WTC11 (cell line): ENCODE data around the gene SENP8. TPM values are rescaled to one million over a fixed set of nuclear protein-coding genes. Genes with fewer than 3 reads are reported as not detected.

Experiments used
- ATAC-seq: fragments of 200-7000 bp; cut with Tn5 transposase; 2 replicates; pipeline ENCODE4 v1.10.0; 2021; ENCODE audit warnings: mild to moderate bottlenecking, moderate library complexity
- CTCF ChIA-PET: fragments of 300-600 bp; sonication (Branson Sonifier 250); formaldehyde crosslinking; loops from one replicate; lab custom pipeline; 2021; ENCODE audit warnings: antibody characterized with exemption; lab: Charles Lee
- POLR2A ChIA-PET: fragments of 350-600 bp; sonication (Branson Sonifier 250); formaldehyde crosslinking; loops from one replicate; lab custom pipeline; 2021; ENCODE audit warnings: antibody characterized with exemption; lab: Charles Lee
- DNase-seq: peaks from one replicate; pipeline ENCODE4 v3.0.0; 2021; ENCODE audit warnings: low spot score
- H3K27ac Mint-ChIP-seq: 2 replicates; pipeline ENCODE4 v1.8.0; 2021; ENCODE audit warnings: mixed read lengths
- H3K27me3 Mint-ChIP-seq: 2 replicates; pipeline ENCODE4 v1.8.0; 2021; ENCODE audit warnings: low read depth, mild to moderate bottlenecking, moderate library complexity, mixed read lengths
- H3K36me3 Mint-ChIP-seq: 2 replicates; pipeline ENCODE4 v1.8.0; 2021; ENCODE audit warnings: mixed read lengths
- H3K4me1 Mint-ChIP-seq: 2 replicates; pipeline ENCODE4 v1.8.0; 2022; ENCODE audit warnings: mixed read lengths
- H3K4me3 Mint-ChIP-seq: 2 replicates; pipeline ENCODE4 v1.8.0; 2021; ENCODE audit warnings: mild to moderate bottlenecking, moderate library complexity, mixed read lengths
- H3K9me3 Mint-ChIP-seq: 2 replicates; pipeline ENCODE4 v1.8.0; 2021; ENCODE audit warnings: mixed read lengths
- AFF4 ChIP-seq: sonication (generic); formaldehyde crosslinking; IDR thresholded peaks from 2 replicates; pipeline ENCODE4 v1.8.1; 2023; ENCODE audit warnings: mild to moderate bottlenecking, missing genetic modification reagents, borderline replicate concordance
- ARID4B ChIP-seq: sonication (generic); formaldehyde crosslinking; IDR thresholded peaks from 2 replicates; pipeline ENCODE4 v1.8.0; 2023; ENCODE audit warnings: missing genetic modification reagents, mild to moderate bottlenecking, borderline replicate concordance
- ATF3 ChIP-seq: sonication (generic); formaldehyde crosslinking; conservative IDR thresholded peaks from 2 replicates; pipeline ENCODE4 v1.8.1; 2022; ENCODE audit warnings: mild to moderate bottlenecking, missing genetic modification reagents
- CBFB ChIP-seq: sonication (generic); formaldehyde crosslinking; IDR thresholded peaks from 2 replicates; pipeline ENCODE4 v1.8.1; 2022; ENCODE audit warnings: mild to moderate bottlenecking, low read depth, missing genetic modification reagents
- CREM ChIP-seq: sonication (generic); formaldehyde crosslinking; IDR thresholded peaks from 2 replicates; pipeline ENCODE4 v1.8.1; 2022; ENCODE audit warnings: mild to moderate bottlenecking, missing genetic modification reagents, moderate library complexity
- CTCF ChIP-seq: fragments of 200-600 bp; IDR thresholded peaks from 2 replicates; pipeline ENCODE4 v1.8.0; 2022; ENCODE audit warnings: antibody characterized with exemption
- FOXJ3 ChIP-seq: sonication (generic); formaldehyde crosslinking; IDR thresholded peaks from 2 replicates; pipeline ENCODE4 v1.9.0; 2021; ENCODE audit warnings: missing genetic modification reagents, mild to moderate bottlenecking, borderline replicate concordance
- FOXP1 ChIP-seq: sonication (generic); formaldehyde crosslinking; IDR thresholded peaks from 2 replicates; pipeline ENCODE4 v1.8.0; 2022; ENCODE audit warnings: missing genetic modification reagents, mild to moderate bottlenecking, moderate library complexity, borderline replicate concordance
- FOXP4 ChIP-seq: sonication (generic); formaldehyde crosslinking; IDR thresholded peaks from 2 replicates; pipeline ENCODE4 v1.8.0; 2022; ENCODE audit warnings: mild to moderate bottlenecking, missing genetic modification reagents
- GABPB1 ChIP-seq: sonication (generic); formaldehyde crosslinking; IDR thresholded peaks from 2 replicates; pipeline ENCODE4 v1.8.1; 2023; ENCODE audit warnings: mild to moderate bottlenecking, missing genetic modification reagents
- HMGA2 ChIP-seq: fragments of 250-450 bp; sonication (Bioruptor Pico); IDR thresholded peaks from 2 replicates; pipeline ENCODE4 v1.4.0; 2021; ENCODE audit warnings: mild to moderate bottlenecking, moderate library complexity
- IRF2 ChIP-seq: sonication (generic); formaldehyde crosslinking; IDR thresholded peaks from 2 replicates; pipeline ENCODE4 v1.8.0; 2022; ENCODE audit warnings: low read depth, missing genetic modification reagents, borderline replicate concordance
- MAX ChIP-seq: sonication (generic); formaldehyde crosslinking; IDR thresholded peaks from 2 replicates; pipeline ENCODE4 v1.8.0; 2022; ENCODE audit warnings: mild to moderate bottlenecking, missing genetic modification reagents
- MXD4 ChIP-seq: fragments of 250-450 bp; sonication (Bioruptor Pico); IDR thresholded peaks from 2 replicates; pipeline ENCODE4 v1.8.0; 2021; ENCODE audit warnings: mild to moderate bottlenecking, moderate library complexity, borderline replicate concordance
- NFE2L1 ChIP-seq: sonication (generic); formaldehyde crosslinking; IDR thresholded peaks from 2 replicates; pipeline ENCODE4 v1.8.1; 2023; ENCODE audit warnings: missing genetic modification reagents
- NR2C2 ChIP-seq: sonication (generic); formaldehyde crosslinking; IDR thresholded peaks from 2 replicates; pipeline ENCODE4 v1.8.0; 2022; ENCODE audit warnings: mild to moderate bottlenecking, missing genetic modification reagents
- RORB ChIP-seq: fragments of 250-450 bp; sonication (Bioruptor Pico); IDR thresholded peaks from 2 replicates; pipeline ENCODE4 v1.9.0; 2021; ENCODE audit warnings: mild to moderate bottlenecking
- SMAD4 ChIP-seq: sonication (generic); formaldehyde crosslinking; IDR thresholded peaks from 2 replicates; pipeline ENCODE4 v1.8.0; 2022; ENCODE audit warnings: mild to moderate bottlenecking, missing genetic modification reagents
- STAT6 ChIP-seq: sonication (generic); formaldehyde crosslinking; conservative IDR thresholded peaks from 2 replicates; pipeline ENCODE4 v1.8.1; 2023; ENCODE audit warnings: mild to moderate bottlenecking, low read depth, missing genetic modification reagents, moderate library complexity
- ZSCAN18 ChIP-seq: fragments of 250-450 bp; sonication (Bioruptor Pico); IDR thresholded peaks from 2 replicates; pipeline ENCODE4 v2.1.2; 2022; ENCODE audit warnings: mild to moderate bottlenecking, moderate library complexity
- total RNA-seq: library from RNA; stranded (reverse); gene quantifications from 3 replicates; pipeline ENCODE4 v1.2.3, GENCODE V29; 2021

The SENP8 gene
- total RNA-seq, 1 experiment from 2014 or later = 6.3 TPM

GRCh38 chr15:72156928-72157327, 38.7 kb downstream of the SENP8 start (continued):
- TF ChIP-seq STAT6 (CRISPR knock-in tag) = no peak
- TF ChIP-seq CREM (CRISPR knock-in tag) = no peak
- TF ChIP-seq NR2C2 = no peak
- no peak for TF ChIP-seq IRF2 (CRISPR knock-in tag)
- TF ChIP-seq NFE2L1 (CRISPR knock-in tag) = no peak
- no peak for TF ChIP-seq MXD4 (CRISPR knock-in tag)
- no peak for TF ChIP-seq HMGA2 (CRISPR knock-in tag)
- no peak for TF ChIP-seq ATF3 (CRISPR knock-in tag)
- no peak for TF ChIP-seq RORB (CRISPR knock-in tag)
- no peak for TF ChIP-seq GABPB1 (CRISPR knock-in tag)

GRCh38 chr15:72160696-72161245, 42.6 kb downstream of the SENP8 start:
- no peak for ATAC-seq
- H3K4me1 Mint-ChIP-seq = peaks cover under 1% of the 10 kb centered on the region; the same call in 1 of the 2 replicates
- POLR2A ChIA-PET = no interaction called here
- H3K36me3 Mint-ChIP-seq = no peaks in the 10 kb centered on the region
- no peaks in the 10 kb centered on the region for H3K27me3 Mint-ChIP-seq
- H3K9me3 Mint-ChIP-seq = no peaks in the 10 kb centered on the region
- CTCF ChIA-PET = interaction anchor here (1.1 kb wide), 1 partner anchor 352 kb away, joined by 3 read pairs; no protein-coding TSS in a partner anchor
- no peak for DNase-seq
- H3K27ac Mint-ChIP-seq = no peak overlapping the region
- H3K4me3 Mint-ChIP-seq = no peak overlapping the region
- TF ChIP-seq FOXP1 (CRISPR knock-in tag) = no peak
- no peak for TF ChIP-seq CTCF
- TF ChIP-seq MAX (CRISPR knock-in tag) = no peak
- TF ChIP-seq FOXJ3 = no peak
- TF ChIP-seq AFF4 (CRISPR knock-in tag) = no peak
- TF ChIP-seq CBFB (CRISPR knock-in tag) = no peak
- TF ChIP-seq SMAD4 = no peak
- no peak for TF ChIP-seq ARID4B (CRISPR knock-in tag)
- no peak for TF ChIP-seq FOXP4 (CRISPR knock-in tag)
- no peak for TF ChIP-seq ZSCAN18
